Caki2 (cell line): Measurements from ENCODE around the gene TAL2. TPM values are rescaled to one million over a fixed set of nuclear protein-coding genes. Genes with fewer than 3 reads are reported as not detected.

Source experiments
- DNase-seq: peaks from one replicate; pipeline ENCODE4 v3.0.0-alpha.2; 2015; ENCODE audit warnings: low read depth
- in situ Hi-C: cut with HindIII; loops from 2 replicates; pipeline ENCODE4 v1.10.0; 2016; ENCODE audit warnings: low sequenced_read_pairs, low pct_unique_long_range_greater_than_20kb, mixed read lengths
- total RNA-seq: library from RNA; depleted of rRNA; stranded (reverse); fragments of >200 nt; shearing (Covaris generic); gene quantifications from 2 replicates; pipeline ENCODE4 v1.2.3, GENCODE V29; 2014; ENCODE audit warnings: low replicate concordance

Gene TAL2
- total RNA-seq, 1 experiment from 2014 or later = not detected

DNA sequence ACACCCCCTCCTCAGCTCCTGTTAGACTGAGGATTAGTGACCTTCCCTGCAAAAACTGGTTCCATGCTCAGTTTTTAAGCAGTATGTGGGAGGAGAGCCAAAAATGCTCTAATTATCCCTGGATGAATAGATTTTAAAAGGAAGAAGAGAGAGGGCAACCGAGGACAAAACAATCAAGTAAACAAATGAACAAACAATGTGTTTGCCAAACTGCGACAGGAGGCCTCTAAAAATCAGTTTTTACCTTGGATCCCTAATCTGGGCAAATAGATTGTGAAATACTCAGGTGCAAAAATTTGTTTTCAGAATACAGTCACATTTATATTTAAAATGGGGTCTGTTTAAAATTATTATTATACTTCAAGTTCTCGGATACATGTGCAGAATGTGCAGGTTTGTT is 8.5 kb downstream of the TAL2 start:
- in situ Hi-C loops = no loop called here
- no peak for DNase-seq

DNA sequence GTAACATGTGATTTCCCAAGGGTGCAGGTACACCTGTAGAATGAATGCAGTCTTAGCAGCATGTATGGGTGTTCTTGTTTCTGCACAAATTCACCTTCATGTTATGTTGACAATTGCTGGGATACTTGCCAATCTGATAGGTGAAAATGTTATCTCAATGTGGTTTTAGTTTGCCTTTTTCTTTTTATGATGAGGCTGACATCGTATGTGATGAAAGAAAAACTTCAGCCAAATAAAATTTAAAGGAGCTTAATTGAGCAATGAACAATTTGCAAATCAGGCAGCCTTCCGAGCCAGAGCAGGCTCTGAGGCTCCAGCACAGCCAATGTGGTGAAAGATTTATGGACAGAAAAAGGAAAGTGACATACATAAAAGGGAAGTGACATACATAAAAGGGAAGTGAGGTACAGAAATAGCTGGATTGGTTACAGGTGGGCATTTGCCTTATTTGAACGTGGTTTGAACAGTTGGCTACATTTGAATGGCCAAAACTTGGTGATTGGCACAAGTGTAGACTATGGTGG is 10.5 kb downstream of the TAL2 start:
- DNase-seq = no peak
- in situ Hi-C loops = no loop called here

DNA sequence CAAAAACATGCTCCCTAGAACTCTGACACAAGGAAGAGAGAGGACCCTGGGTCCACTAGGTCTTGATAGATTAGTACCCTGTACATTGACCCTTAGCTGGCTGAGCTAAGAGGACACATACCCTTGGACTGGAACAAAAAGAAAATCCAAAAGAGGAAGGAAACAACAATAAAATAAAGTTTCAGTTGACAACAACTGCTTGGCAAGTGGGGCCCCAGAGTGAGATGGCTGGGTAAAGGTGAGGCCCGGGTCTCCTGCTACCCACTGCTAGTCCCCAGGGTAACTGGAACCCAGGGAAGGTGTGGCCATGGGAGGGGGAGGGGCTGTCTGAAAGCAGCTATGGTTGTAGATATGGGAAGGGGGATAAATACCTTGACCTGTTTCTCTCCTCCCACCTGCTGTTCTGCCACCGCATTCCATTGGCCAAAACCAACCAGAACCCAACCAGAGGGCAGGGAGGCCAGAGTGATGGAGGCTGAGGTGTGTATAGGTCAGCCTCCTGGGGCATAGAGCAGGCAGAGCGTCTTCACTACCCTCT is 11.7 kb downstream of the TAL2 start:
- no peak for DNase-seq
- in situ Hi-C loops = no loop called here

DNA sequence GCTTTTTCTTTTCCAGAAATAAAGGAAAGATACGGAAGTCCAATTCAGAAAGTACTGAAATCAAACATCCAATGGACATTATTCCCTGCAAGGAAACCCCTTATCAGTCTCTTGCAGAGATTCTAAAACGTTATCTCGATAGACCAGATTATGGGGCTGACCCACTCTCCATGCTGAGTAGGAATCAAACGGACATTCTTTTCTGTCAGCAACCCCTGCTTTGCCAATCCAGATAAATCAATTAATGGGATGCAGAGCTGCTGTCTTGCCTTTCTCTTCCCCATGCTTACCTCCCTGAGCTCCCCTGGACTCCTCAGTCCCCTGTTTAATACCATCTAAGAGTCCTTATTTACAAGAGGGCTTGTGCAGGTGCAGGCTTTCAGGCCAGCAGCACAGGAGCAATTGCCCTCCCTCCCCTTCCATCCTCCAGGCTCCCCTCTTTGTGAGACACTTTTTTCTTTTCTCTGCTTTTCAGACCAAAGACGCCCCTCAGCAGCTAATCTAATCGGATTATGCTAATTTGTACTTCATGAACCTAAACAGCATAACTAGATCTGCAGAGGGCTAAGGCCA is 14.2 kb downstream of the TAL2 start:
- in situ Hi-C loops = no loop called here
- DNase-seq = no peak

DNA sequence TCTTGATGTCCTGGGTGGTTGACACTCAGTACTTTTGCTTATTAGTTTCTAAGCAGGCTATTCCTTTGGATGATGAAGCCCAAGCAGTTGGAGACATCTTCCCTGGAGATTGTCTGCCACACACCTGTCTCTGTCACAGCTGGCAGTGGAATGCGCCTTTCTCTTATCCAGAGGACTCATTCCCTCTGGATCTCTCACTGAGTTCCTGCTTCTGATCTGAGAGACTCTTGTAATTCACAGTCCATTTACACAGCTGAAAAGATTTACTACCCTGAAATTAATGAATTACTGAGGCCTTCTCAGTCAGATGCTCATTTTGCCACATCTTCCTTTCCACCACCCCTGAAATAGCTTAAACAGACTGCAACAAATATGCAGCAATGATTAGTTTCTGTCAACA is 15.9 kb downstream of the TAL2 start:
- no peak for DNase-seq
- in situ Hi-C loops = no loop called here

DNA sequence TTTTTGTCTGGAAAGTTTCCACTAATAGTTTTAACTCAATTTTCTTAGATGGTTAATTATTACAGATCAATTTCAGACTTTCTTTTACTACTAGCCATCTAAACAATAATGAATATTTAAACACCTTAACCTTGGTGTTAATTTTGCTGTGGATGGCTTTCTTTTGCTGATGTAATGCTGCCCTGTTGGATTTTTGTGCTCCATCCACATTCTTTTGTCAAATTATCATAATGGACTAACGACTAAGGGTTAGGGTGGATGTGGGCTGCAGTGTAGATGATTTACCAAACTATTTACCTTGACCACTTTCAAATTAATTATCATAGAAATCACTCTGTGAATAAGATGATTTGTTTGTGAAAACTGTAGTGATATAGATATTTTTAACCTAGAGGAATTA is 16.5 kb downstream of the TAL2 start:
- DNase-seq = no peak
- in situ Hi-C loops = no loop called here

DNA sequence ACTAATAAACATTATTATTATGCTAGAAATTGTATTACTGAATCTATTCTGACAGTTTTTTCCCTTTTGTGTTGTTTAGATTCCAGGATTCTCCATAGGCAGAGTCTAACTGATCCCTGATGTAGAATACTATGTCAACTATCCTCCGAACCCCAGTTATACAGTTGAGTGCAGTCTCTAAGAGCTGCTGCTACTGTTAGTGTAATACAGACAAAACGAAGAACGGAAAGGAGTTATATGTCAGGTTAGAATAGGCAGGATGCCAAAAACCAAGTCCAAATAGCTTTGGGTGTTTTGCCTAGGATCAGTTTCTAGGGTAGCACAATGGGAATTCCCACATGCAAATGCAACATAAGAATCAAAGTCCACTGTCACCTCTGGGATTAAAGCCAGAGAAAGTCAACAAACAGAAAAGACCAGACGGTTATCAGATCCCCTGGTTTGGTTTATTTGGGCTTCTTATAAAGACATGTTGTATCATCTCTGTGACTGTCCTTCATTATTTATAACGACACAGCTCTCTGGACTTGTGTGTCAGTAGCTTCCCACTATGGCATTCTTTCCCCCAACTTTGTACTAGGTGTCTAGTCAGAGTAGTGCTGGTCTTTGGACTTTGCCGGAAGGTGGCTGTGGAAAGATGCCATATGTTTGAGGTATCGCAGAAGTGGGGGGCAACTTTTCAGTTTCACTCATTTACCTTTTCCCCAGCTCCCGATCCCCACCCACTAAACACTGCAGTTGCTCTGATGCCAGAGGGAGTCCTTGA is 17.2 kb downstream of the TAL2 start:
- no peak for DNase-seq

DNA sequence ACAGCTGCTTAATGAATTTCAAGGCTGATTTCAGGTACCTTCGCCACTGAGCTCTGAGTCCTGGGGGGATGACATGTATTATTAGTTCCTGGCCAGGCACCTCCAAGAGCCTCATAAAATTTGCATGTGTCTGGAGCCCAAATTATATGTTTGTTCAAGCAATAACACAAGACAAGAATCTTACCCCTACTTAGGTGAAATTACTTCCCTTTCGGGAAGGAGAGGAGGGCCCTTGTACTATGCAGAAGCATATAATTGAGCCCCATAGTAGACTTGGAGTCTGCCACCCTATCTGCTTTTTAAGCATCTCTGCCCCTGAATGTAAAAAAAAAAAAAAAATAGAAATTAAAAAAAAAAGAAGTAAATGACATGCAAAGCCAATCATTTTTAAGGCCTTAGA is 19.1 kb downstream of the TAL2 start:
- in situ Hi-C loops = no loop called here
- no peak for DNase-seq

More for the DNA sequence above, 17.2 kb downstream of the TAL2 start:
- in situ Hi-C loops = no loop called here

DNA sequence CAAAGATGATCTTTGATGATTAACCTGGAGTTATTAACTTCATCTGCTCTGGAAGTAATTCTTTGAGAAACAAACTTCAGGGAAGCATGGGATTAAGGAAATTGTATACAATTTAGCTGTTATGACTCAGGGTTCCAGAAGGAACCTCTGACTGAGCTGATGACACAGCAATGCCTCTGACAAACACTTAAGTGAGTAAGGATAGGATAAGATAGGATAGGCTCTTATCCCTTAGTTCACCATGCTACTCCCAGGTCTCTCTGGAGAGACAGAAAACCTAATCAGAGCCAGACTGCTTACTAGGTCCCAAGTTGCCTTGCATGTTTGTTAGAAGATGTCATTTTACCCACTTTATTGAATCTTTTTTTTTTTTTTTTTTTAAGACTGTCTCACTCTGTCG is 19.5 kb downstream of the TAL2 start:
- in situ Hi-C loops = no loop called here
- DNase-seq = peak; percentile 12

DNA sequence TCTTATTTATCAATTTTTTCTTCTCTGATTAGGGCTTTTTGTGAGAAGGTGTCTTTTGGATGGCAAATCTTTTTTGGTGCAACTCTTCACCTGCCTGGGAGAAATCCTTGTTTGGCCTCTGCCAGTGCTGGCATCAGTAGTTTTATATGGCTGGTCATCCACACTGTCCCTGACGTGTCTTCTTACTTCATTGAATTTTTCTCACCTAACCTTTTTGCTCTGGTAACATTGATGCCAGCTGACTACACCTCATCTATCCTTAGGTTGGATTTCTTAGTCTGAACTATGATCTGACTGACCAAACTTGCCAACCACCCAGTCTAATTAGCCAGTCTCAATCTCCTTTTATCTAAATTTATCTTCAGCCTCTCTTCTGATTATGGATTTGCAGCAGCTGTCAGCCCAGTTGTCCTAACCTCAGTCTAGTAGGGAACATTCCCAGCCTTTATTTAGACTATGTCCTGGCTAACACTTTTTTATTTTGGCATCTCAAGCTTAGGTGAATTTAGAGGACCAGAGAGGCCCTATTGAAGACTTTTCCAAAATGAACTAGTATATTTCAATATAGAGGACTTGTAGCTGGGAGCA is 21.5 kb downstream of the TAL2 start:
- no peak for DNase-seq
- in situ Hi-C loops = no loop called here

DNA sequence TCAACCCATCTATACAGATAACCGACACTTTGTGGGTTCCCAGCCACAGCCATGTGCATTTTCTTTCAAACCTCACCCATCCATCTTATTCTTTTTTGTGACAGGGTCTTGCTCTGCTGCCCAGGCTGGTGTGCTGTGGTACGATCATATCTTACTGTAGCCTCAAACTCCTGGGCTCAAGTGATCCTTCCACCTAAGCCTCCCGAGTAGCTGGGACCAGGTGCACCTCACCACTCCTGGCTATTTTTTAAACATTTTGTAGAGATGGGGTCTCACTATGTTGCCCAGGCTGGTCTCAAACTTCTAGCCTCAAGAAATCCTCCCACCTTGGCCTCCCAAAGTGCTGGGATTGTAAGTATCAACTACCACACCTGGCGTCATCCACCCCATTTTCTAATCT is 24.7 kb downstream of the TAL2 start:
- no peak for DNase-seq
- in situ Hi-C loops = no loop called here

DNA sequence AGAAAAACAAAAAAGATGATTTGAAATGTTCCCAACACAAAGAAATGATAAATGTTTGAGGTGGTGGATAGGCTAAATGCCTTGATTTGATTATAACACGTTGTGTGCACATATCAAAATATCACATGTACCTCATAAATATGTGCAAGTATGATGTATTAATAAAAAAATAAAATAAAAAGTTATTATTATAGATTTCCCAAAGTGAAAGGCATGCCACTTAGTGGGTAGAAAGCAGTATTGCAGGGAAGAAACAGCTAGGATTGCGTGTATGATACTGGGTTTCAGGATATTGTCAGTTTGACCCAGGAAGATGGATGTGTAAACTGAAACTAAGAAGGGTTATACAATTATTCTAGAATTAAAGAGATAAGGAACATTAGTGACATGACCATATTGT is 28.5 kb downstream of the TAL2 start:
- DNase-seq = no peak
- in situ Hi-C loops = no loop called here

DNA sequence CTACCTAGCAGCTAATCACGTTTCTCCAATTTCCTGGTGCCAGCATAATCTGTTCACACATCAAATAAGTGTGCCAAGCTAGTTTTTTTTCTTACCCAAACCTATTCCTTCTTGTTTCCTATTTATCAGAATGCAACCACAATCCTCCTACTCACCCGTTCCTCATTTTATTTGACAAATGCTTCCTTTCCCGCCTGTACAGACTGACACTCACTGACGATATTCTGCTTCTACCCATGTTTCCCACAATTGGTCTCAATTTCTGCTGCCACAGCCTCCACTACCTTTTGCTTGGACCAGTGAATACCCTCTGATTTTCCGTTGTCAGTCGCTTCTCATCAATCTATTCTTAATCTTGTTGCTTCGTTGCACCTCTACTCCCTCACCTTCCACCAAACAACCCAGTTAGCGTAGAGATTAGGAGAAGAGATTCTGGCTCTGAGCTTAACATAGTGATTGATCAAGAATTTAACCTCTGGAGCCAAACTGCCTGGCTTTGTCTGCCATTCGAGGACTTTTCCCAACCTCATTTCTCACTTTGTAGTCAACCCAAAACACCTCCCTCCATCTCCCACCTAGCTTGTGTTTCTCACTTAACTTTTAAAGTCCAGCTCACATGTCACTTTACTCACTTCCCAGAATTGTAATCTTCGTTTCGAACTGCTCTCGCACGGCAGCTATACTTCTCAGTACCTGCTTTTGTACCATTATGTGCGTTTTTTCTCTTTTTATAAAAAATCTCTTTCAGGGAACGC is 31.4 kb downstream of the TAL2 start:
- in situ Hi-C loops = no loop called here
- DNase-seq = peak; percentile 10

DNA sequence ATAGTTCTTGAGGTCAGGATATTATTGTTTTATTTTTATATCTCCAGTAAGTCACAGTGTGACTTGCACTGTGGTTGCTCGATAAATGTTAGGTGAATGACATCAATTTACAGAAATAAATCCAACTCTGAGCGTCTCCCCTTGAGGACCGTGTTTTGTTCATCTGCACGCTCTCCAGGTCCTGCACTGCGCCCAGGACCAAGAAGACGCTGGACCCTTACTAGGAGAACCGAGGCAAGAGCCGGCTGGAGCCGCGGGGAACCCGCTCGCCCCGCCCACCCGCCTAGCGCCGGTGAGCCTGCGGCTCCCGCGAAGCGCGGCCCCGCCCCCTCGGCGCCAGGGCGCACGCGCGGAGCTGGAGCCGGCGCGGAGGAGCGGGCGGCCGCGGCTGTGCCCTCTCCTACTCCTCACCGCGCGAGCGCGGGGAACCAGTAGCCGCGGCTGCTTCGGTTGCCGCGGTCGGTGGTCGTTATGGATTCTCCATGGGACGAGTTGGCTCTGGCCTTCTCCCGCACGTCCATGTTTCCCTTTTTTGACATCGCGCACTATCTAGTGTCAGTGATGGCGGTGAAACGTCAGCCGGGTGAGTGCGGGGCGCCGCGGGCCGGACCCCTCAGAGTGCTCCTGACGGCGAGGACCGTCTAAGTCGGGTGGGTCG is 32.1 kb downstream of the TAL2 start, which contains the start of gene TMEM38B:
TMEM38B (plus strand) TSS at position 352 of the 658 bp plus-strand sequence; CDS start at position 472, 120 bp downstream.
- in situ Hi-C loops = no loop called here
- peak; percentile 70 for DNase-seq

DNA sequence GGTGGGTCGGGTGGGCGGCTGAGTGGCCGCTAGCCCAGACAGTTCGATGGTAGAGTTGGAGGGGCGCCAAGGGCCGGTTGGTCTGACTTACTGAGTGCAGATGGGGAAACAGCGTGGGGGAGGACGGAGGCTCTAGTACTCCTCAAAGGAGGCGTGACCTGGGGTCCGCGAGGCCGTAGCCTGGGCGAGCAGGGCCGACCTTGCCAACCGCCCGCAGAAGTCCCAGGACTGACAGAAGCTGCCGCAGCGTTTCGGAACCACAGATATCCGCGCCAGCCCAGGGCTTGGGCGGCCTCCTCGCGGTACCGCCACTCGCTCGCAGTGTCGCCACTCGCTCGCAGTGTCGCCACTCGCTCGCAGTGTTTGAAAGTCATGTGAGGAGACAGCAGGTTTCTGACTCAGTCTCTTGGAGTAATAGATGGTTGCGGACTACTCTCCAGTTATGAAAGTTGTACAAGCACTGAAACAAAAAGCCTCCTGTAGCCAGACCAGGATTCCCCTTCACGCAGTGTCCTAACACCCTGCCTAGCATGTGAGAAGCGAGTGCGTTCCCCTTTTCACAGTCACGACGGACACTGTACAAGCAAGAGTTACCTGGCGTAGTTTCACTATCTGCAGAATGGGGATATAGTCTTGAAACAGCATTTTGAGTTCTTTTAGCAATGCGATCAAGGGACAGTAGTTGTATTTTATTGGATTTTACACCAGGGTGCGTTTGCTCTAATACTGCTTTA is 32.8 kb downstream of the TAL2 start:
- DNase-seq = peak; percentile 66
- in situ Hi-C loops = no loop called here

DNA sequence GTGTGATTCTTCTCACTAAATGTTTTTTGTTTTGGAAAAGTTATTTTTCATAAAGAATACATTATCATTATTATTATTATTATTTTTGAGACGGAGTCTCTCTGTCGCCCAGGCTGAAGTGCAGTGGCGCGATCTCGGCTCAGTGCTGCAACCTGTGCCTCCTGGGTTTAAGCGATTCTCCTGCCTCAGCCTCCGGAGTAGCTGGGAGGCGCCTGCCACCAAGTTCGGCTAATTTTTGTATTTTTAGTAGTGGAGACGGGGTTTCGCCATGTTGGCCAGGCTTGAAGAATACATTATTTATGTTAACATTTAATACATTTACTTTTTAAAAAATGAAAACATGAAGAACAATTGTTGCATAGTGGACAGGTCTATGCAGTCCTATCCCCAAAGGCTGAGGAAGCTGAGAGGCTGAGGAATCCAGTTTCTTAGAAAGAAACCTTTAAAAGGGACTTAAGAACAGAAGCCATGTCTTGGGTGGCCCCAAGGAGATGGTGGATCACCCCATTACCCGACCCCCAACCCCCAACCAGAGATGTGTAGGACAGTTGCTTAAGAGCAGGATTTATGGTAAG is 34.0 kb downstream of the TAL2 start:
- in situ Hi-C loops = no loop called here
- DNase-seq = no peak

DNA sequence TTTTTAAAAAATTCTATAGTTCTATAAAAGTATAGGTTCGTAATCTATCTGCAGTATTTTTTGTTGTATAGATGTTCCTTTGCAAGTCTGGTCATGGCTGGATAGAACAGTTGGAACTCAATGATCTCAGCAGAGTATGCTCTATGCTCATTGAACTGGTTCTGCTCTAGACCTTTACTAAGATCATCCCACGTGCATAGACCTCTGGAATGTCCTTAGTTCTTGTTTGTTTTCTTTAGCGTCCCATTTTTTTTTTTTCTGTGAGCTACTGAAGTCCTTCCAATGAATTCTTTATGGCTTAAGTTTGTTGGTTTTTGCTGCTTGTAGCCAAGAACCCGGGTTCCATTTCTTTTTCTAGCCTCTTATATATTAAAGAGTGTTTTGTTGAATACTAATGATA is 35.6 kb downstream of the TAL2 start:
- in situ Hi-C loops = no loop called here
- peak; percentile 53 for DNase-seq
